Measurements from ENCODE around the gene GJB5.
"Not testable (repeated sequence)": the region's sequence is repeated elsewhere in the genome, so short reads cannot be mapped to it uniquely, and the experiment has no call there.

DNA sequence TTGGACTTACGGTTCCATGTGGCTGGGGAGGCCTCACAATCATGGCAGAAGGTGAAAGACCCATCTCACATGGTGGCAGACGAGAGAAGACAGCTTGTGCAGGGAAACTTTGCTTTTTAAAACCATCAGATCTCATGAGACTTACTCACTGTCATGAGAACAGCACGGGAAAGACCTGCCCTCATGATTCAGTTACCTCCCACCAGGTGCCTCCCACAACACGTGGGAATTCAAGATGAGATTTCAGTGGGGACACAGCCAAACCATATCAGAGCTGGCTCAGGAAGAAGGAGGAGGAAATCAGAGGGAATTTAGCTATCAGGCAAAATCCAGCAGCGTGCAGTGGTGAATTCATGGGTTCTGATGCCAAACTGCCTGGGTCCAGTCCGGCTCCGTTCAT, 22.0 kb upstream of the GJB5 start:
- TF ChIP-seq, protein P1, sequence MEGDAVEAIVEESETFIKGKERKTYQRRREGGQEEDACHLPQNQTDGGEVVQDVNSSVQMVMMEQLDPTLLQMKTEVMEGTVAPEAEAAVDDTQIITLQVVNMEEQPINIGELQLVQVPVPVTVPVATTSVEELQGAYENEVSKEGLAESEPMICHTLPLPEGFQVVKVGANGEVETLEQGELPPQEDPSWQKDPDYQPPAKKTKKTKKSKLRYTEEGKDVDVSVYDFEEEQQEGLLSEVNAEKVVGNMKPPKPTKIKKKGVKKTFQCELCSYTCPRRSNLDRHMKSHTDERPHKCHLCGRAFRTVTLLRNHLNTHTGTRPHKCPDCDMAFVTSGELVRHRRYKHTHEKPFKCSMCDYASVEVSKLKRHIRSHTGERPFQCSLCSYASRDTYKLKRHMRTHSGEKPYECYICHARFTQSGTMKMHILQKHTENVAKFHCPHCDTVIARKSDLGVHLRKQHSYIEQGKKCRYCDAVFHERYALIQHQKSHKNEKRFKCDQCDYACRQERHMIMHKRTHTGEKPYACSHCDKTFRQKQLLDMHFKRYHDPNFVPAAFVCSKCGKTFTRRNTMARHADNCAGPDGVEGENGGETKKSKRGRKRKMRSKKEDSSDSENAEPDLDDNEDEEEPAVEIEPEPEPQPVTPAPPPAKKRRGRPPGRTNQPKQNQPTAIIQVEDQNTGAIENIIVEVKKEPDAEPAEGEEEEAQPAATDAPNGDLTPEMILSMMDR (IDR thresholded peaks at IDR 0.05; ENCODE audit: low read depth, low read length, poor library complexity, severe bottlenecking), result not testable (repeated sequence)
- TF ChIP-seq EZH2phosphoT487 (IDR thresholded peaks at IDR 0.05; ENCODE audit: borderline replicate concordance, low read length), result not testable (repeated sequence)
